CD4-positive, alpha-beta T cell treated with Interleukin-2 at 100 ng/mL for 4 hours (primary cell): ENCODE data around the gene DCUN1D3.

Experiments used
- DNase-seq: peaks from one replicate; pipeline ENCODE4 v3.0.0-alpha.2; 2020; ENCODE audit warnings: low spot score

Gene DCUN1D3

DNA sequence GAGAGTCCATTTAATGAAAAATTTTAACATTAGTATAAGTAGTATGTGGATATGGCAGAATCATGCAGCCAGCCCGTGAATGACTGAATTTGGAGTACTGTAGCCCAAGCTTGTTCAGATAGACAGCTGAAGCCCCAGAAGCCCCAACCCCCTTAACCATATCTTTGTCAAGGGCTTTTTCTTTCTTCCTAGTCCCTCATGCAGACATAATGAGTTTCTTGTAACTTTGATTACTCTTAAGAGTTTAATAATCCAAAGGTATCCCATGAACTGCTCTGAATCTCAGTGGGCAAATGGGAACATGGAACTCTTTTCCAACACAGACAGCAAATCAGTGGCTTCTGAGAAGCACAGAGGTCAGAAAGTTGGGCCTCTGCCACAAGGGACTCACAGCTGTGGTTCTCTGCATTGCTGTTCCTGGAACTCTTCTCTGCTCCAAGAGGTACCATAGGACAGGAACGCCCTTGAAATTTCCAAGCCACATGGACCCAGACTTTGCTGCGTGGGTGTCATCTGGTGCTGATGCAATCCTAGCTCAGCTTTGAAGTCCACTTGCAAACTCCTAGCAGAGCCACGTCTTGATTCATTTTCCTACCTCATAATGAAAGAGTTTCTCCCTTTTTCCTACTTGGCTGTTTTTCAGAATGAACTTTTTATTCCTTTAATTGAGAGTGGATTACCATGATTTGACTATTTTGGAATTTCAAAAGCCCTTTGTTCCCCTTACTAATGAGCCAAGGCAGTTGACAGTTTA lies 18.5 kb upstream of the DCUN1D3 start:
- no peak for DNase-seq

DNA sequence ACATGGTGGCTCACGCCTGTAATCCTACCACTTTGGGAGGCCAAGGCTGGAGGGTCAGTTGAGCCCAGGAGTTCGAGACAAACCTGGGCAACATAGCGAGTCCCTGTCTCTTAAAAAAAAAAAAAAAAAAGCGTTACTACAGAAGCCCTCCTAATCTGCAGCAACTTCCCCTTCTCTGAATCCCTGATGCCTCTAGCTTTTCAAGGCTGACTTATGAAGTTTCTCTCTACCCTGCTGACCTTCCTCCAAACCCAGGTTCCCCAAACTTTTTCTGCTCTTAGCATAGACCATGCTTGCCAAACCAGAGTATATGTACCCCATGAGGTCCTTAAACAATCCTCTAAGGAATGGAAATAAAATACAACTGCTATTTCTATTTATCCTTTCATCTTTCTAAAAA lies 16.8 kb upstream of the DCUN1D3 start:
- DNase-seq = no peak

DNA sequence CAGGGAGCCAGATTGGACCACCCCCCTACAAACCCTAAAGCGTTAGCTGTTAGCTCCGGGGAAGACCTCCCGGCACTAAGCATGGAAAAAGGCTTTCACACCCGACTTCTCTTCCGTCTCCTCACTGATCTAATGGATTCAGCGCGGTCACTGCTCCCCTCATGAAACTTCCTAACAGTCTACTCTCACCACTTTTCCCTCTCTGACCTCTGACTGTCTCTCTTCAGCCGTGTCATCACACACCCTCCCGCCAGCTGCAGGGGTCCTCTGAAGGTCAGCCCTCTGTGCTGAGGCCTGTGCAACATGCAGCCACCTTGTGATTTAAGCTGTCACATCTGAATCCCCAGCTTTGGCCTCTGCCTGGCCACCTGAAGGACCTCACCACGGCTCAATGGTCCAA lies 16.1 kb upstream of the DCUN1D3 start:
- DNase-seq = no peak

DNA sequence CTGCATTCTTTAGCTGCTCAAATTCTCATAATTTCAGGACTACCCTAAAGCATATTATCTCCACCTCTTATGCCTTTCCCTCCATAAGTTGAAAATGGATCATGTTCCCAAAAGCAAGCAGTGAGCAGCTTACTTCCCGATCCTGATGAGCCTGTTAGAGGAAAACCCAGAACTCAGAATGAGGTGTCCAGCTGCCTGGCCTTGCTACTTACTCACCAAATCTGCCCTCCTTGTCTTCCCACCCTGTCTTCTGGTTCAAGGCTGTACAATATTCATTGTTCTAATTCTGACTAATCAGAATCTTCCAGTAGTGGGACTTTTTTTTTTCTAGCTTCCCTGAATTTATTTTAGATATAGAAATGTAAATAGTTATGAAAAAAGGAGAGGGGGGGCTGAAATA lies 11.2 kb upstream of the DCUN1D3 start:
- no peak for DNase-seq

DNA sequence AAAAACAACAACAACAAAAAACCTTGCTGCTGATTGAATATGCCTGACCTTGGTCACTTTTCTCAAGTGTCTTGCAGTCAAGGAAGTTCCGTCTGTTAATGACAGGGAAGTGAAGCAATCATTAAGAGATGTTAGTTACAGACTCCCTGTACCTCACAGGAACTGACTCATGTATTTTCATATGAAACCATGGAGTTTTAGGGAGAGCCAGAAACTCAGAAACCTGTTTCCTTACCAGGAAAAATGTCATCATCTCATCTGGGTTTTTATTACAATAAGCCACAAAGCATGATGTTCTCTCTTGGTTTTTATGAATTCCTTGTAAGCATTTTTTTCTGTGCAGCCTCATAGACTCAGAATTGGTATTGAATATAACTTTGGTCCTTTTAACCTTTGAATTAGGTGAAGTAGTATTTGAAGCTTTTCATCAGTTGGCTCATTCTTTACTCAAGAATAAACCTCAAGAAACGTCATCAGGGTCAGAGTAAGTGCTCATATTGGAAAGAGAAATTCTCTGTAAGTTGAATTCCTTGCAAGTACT lies 10.7 kb upstream of the DCUN1D3 start:
- DNase-seq = peak; percentile 41

DNA sequence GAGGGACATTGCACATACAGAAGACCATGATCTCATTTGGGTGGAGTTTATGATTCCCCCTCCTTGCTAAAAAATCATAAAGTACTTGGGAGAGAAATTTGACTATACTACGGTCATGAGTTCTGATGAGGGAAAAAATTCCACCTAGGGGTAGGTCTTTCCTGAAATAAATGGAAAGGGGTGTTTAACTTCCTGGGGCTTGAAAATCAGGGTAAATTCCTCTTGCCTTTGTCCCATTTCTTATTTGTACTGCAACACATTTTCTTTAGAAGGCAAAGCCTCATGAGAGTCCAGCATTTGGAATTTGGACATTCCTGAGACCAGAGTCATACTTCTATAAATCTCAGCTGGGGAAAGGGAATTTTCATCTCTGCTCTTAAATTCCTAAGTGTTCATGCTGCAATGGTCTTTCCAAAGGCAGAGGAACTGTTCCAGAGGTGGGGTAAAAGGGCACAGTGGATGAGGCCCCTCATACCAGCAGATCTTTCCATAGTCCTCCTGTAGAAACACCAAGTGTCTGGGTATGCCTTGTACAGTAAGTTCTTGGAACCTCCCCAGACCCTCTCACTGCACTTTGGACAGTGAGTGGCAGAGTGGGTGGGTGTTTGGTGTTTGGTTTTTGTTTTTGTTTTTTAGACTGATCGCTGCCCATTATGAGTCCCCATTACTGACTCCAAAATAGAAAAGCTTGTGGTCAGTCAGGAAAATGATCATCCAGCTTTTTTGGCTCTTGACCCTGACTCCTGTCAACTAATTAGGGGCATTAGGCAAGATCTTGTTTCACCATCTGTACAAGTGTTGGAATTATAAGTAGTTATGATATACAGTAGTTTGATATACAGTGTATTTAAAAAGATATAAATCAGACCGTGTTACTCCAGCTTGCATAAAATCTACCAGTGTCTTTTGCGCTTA lies 6.4 kb upstream of the DCUN1D3 start:
- DNase-seq = no peak

DNA sequence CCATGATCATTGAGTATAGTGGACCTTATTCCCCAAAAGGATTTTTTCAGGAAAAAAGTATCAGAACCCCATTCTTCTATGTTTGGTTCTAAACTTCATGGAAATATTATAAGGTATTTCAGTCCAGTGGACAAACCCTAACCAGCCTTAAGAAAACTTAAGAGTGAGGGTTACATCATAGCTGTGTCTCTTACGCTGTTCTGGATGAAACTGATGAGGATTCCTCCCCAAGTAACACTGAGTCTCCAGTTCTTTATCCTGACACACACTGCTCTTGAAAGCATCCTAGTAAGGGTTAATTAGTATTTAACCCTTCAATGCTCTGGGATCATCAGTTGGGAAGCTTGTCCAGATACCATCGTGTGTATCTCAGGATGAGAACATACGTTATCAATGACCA lies 5.4 kb upstream of the DCUN1D3 start:
- DNase-seq = no peak

DNA sequence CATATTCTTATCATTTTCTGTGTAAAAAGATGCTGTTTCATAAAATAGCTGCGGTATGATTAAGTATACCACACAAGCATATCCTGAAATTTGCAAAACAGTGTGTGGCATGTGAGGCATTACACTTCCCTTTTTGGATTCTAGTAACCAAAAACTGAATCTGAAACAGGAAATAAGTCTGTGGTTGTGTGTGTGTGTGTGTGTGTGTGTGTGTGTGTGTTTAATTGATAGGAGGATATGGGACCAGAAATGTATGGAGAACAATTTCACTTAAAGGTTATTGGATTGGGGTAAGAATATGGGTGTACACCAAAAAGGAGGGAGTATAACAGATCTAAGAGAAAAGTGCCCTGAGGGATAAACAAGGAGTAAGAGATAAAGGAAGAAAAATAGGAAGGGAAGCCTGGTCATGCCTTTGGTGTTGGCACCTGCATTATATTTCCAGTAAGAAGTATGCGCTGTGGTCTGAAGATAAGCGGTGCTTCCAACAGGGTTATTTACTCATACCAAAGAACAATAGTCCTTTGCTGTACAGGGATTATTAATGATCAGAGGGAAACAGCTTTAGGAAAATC lies 4.4 kb upstream of the DCUN1D3 start:
- peak; percentile 61 for DNase-seq

DNA sequence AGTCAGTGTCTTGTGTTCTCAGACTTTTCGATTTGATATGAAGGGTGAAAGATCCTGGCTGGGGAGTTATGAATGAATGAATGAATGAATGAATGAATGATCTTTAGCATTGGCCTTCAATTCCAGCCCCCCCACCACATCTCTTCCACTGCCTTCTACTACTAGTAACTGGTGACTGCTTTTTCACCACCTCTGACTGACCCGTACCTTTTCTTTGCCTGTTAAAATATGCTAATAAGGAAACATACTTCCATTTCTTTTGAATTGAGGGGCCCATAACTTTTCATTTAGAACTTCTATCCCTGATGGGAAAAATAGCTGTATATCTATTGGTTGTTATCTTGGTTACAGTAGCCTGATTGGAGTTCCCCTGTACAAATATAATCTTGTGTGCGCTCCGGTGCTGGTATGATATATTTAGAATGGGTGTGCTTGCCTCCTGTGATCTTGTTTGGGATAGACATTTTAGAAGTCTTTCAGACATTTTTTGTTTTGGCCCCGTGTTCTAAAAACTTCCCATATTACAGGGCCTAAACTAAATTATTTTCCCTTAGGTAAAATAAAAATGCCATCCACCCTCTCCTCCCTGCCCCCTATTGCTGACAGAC lies 3.8 kb upstream of the DCUN1D3 start:
- no peak for DNase-seq

DNA sequence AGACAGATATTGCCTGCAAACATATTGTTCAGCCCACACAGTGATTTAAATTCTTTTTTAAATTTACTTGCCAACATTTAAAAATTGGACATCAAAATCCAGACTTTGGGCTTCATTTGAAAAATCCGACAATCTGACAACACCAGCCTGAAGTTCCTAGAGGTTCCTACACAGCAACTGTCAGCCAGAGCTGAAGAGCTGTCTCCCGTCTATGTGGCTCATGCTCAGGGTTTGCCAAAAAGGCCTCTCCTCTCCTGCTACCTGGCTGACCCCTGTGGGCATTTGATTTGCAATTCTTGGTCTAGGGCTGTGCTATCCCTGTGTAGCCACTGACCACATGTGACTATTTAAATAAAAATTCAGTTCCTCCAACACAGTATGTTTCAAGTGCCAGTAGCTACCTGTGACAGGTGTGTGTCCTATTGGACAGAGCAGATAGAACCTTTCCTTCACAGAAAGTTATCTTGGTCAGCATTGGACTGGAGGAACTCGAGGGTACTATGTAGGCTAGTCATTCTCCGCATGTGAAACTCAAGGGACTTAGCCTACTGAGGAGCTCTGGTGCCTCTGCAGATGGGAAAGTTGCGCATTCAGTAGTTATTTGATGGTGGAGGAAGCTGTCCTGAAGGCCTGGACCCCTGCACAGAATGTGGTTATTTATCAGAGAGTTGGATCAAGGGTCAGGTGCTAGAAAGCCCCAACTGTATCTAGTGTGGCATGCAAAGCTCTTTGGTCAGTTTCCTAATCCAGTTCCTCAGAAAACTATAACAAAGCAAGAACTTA lies 3.1 kb upstream of the DCUN1D3 start:
- DNase-seq = no peak

DNA sequence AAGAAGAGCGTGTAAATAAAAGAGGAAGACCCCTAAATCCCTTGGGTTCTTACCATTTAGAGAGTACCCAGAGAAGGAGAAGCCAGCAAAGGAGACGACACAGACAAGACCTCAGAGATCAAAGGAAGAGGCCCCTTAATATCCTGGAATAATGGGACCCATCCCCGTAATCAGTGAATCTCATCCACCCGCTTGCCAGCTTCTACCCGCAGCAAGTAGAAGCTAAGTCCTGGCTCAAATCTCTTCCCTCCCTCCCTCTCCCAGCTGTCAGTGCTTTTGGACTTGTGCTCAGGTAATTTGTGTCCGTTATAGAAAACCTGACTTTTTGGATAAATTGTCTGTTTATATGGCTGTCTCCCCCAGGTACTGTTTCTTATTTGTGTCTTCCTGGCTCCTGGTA lies 2.3 kb upstream of the DCUN1D3 start:
- no peak for DNase-seq

DNA sequence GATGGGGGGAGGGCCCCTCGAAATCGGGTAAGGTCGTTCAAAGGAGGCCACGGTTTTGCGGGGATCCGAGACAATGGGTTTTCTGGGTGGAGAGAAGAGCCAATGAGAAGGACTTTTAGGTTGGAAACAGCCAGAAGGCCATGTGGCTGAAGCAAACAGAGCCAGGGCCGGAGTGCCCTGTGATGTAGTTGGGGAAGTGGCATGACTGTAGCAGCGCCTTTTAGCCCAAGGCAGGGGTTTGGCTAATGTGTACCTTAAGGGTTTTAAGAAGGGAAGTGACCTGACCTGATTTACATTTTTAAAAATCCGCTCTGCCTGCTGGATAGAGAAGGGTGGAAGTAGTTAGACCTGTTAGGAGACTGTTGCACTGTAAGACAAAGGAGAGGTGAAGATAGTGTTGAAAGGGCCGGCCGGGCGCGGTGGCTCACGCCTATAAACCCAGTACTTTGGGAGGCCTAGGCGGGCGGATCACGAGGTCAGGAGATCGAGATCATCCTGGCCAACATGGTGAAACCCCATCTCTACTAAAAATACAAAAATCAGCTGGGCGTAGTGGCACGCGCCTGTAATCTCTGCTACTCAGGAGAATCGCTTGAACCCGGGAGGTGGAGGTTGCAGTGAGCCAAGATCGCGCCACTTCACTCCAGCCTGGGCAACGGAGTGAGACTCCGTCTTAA lies 1.4 kb upstream of the DCUN1D3 start:
- DNase-seq = peak; percentile 4

DNA sequence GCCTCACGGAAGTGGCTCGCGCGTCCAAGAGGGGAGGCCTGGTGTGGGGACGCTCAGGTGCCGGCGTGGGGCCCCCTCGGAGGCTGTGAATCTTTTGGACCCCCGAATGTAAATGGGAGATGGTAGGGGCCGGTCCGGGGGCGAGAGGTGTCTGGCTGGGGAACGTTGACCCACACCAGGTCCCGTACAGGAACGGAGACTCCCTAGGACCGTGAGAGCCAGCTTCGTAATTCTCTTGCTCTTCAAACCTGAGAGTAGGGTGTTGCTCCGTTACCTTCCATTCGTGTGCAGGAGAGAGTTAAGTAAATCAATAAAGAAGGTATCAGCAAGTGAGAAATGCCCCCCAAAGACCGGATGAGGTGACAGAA lies 894 bp upstream of the DCUN1D3 start:
- no peak for DNase-seq

DNA sequence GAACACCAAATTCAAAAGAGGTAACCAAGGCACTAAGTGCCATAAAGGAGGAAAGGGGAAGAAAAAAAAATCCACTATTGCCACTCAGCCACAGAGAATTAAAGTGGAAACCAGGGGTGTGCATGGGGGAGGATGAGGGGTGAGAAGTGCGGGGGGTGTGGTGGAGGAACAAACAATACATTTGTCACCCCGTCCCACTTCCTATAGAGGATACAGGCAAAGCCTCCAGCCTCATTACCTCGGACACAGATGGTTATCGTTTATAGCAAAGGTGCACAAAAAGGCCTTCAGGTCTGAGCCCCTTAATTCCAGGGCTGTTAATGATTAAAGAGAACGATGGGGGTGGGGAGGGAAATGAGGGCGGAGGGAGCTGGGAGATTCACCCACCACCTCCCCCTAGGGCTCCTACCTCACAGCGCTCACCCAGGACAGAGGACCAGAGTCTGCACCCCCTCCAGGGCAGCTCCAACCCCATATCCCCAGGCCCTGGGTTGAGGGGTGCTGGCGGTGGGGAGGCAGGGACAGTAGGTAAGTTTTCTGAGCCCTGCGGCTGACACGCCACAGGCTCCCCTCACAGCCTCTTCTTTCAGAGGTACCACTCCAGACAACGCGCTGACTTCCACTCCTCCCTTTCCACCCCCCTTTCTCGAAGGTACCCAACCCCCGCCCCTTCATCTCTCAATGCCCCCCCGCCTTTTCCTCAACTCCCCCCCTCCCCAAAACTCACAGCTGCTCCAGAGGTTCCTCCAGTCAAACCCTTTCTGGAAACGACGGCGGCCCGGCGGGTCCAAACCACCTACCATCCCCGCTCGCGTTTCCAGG lies 470 bp downstream of the DCUN1D3 start:
- DNase-seq = no peak

DNA sequence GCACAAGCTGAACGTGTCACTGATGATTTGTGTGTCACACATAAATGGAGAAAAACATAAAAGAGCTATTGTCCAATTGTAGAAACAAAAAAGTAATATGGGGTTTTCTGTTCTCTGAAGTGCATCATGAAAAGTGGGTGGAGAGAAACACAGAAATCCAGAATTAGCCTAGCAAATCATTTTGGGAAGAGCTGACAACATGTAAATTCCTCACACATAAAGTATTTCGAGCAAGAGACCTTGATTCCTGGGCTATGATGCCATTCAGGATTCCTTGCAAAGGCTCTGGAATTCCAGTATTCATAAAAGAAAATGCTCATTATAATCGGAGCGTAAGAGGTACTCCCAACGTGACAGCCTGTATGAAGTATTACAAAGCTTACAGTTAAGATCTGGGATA lies 1.1 kb downstream of the DCUN1D3 start:
- no peak for DNase-seq

DNA sequence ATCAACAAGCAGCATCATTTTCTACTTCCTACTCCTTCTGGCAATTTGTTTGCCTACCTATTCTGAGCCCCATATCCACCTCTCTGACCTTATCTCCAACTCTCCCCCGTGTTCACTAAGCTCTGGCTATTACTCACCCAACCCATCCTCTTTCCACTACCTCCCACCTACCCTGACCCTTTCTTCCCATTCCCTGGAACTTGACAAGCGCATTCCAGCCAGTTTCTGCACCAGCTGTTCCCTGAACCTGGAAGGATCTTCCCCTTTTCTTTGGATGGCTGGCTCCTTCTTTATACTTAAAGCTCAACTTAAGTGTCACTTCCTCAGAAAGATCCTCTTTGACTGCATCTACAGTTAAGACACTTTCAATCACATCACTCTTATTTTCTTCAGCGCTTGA lies 2.2 kb downstream of the DCUN1D3 start:
- no peak for DNase-seq

DNA sequence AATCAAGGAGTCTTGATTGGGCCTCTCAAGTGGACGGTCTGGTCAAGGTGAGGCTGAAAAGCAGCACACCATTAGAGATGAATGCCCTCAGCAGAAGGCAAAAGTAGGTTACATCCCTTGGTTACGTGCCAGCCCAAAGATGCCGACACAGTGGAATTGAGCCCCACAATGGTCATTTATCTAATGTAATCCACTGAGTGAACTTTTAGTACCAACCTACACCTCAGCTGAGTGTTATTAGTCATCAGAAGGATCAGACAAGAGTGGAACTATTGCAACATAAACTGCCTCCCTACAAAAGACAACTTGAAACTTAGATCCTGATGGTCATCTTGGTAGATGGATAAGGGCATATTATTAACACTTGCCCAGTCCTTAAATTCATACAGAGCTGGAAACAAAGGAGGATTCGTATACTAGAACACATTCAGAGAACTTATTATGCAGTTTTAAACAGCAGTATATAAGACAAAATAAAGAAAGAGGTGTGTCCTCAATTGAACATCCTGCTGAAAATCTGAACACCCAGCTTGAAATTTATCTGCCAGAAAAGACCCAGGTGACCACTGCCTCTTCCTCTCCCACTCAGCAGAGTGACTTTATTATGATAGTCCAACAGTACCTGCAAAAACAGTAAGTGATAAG lies 2.8 kb downstream of the DCUN1D3 start:
- DNase-seq = no peak

DNA sequence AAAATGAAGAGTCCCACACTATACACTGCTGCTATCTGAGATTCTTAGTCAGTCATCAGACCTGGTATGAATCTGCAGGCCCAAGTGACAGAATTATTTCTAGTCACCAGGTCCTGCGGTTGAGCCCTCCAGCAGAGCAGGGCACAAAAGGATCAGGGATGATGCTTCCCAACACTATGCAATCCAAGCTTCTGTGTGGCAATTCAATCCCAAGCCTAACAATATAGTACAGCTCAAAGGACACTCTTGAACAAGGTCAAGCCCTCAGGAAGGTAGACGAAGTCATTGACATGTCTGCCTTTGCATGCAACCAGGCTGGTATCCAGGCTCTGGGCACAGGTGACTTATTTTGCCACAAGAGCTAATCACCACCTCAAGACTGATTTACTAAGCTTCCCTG lies 5.8 kb downstream of the DCUN1D3 start:
- DNase-seq = no peak

DNA sequence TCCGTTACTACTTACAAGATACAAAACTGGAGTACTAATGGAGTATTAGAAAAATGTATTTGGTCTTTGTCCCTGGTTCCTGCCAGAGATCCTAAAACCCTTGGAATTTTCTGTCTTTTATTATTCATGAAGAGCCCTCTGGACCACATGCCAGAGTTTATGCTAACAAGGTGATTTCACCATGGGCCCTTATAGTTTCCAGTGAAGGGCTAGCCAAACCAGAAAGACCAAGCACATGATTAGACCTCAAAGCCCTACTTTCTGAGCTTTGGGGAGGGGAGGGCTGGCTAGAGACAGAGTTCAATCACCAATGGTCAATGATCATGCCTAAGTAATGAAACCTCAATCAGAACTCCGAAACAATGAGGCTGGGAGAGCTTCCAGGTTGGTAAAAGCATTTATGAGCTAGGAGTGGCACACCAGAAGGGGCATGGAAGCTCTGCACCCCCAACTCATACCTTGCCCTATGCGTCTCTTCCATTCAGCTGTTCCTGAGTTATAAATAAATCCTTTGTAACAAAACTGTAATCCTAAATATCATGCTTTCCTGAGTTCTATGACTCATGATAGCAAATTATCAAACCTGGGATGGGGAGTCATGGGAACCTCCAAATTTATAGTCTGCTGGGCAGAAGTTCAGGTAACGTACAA lies 10.4 kb downstream of the DCUN1D3 start:
- no peak for DNase-seq
